Measurements from ENCODE around the gene DRC7.
"Not testable (repeated sequence)": the region's sequence is repeated elsewhere in the genome, so short reads cannot be mapped to it uniquely, and the experiment has no call there.

The DRC7 gene

GRCh38 chr16:57765160-57765728 is 70.6 kb downstream of the DRC7 start:
- no peak for DNase-seq

GRCh38 chr16:57766714-57767348 is 72.2 kb downstream of the DRC7 start:
- DNase-seq, result no peak

GRCh38 chr16:57769541-57770145 is 75.0 kb downstream of the DRC7 start:
- DNase-seq, result no peak

DNA sequence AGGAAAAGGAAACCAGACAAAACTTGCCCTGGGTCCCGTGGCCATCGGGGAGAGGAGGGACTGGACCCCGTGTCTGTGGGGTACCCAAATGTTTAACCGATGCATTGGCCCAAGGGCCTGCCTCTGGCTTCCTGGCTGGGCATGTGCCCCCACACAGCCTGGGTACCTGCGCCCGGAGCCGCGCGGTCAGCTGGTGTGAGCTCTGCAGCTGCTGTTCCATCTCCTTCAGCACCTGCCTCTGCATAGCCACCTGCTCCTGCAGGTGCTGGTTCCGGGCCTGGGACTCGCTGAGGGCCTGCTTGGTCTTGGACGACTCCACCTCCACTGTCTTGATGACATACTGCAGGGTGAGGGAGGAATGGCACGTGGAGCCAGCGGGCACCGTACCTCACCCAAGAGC is 75.8 kb downstream of the DRC7 start:
- DNase-seq, result no peak

DNA sequence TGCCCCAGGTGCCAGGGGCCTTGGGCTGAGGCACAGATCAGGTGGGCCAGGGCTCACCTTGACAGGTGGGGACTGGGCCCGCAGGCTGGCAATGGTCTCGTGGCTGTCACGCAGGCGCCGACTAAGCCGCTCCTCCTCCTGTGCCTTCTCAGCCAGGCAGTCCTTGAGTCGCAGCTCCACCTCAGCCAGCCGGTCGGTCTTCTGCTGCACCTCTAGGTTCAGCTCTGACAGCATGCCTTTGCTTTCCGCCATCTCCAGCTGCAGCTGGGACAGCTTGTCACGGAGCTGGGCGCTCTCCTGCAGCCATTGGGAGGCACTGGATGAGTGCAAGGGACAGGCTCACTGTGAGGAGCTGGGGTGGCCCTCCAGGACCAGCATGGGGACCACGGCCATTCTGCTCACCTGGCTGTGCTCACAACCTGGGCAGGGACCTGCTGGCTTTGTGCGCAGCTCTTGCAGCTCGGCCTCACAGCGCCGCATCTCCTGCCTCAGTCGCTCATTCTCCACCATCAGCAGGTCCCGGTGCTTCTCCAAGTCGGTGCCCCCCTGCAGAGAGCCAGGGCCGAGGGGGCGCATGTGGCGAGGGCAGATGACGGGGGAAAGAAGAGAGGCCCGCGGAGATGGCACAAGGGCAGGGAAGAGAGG is 76.7 kb downstream of the DRC7 start:
- DNase-seq, result no peak

DNA sequence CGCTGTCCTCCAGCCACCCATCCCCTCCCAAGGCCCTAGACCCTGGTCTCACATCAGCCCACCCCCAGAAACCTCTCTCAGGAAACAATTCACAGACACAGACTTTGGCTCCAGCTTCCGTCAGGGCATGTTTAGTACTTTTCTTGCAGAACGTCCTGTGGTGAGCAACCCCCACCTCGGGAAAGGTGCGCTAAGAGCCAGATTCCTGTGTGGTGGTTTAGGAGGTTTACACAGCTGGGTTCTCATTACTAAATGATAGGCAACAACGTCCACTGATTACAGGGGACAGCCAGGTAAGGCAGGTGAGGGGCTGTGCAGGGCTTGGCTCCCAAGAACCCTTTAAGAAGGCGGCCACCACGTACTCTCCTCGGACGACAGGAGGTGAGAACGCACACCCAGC is 78.4 kb downstream of the DRC7 start:
- DNase-seq, result no peak

- peak; percentile 37 for DNase-seq
Measured at GRCh38 chr16:57773655-57774295, 79.2 kb downstream of the DRC7 start.

GRCh38 chr16:57774705-57775285 is 80.2 kb downstream of the DRC7 start:
- no peak for DNase-seq

DNA sequence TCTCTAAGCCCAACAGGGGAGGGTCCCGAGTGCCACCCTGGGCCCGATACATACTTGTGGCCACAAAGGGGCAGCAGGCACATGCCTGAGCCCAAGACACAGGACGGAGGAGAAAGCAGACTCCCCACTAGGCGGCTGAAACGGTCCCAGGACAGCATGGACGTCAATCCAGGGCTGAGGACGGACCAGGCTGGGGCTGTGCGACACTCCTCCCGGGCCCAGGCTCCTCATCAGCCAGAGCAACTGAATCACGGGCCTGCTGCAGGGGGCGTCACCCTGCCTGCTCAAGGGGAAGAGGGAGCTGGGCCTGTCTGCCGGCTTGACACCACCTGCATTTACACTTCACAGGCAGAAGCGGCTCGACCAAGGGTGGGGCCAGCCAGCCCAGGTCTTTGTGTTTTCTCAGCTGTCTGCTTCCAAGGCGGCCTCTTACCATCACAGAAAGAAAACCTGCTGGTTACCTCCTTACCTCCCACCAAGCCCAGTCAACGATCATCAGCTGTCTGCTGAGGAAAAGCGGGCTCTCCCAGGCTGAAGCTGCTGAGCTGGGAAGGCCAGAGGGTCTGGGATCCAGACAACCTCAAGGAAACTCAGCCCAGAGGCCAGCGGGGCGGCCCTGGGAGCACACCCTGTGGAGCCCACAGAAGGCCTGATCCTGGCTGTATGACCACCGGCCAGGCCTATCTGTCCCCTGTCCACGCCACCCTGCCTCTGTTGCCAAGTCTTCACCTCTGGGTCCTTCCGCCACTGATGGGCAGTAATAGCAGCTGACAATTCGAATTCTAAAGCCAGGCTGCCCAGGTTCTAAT is 81.3 kb downstream of the DRC7 start:
- DNase-seq, result no peak

DNA sequence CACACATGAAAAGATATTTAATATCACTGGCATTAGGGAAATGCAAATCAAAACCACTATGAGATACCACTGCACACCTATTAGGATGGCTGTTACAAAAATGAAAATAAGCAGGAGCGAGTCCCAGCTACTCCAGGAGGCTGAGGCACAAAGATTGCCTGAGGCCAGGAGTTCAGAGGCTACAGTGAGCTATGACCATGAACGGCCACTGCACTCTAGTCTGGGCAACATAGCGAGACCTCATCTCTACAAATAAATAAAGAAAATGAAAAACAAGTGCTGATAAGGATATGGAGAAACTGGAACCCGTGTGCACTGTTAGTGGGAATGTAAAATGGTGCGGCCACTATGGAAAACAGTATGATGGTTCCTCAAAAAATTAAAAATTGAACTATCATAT is 84.1 kb downstream of the DRC7 start:
- no peak for DNase-seq

DNA sequence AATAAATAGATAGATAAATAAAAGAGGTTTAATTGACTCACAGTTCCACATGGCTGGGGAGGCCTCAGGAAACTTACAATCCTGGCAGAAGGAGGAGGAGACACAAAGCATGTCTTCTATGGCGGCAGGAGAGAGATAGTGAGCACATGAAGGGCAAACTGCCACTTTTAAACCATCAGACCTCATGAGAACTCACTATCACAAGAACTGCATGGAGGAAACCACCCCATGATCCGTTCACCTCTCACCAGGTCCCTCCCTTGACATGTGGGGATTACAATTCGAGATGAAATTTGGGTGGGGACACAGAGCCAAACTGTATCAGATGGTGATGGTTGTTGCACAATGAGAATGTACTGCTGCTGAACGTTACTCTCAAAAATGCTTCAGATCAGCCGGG is 85.2 kb downstream of the DRC7 start:
- not testable (repeated sequence) for DNase-seq

GRCh38 chr16:57781349-57781740 is 86.7 kb downstream of the DRC7 start:
- DNase-seq, result no peak

Measured in EL (cell line).